HG03066 (cell line): ENCODE data around the gene HDAC11.

Source experiments
- ATAC-seq: cut with Tn5 transposase; IDR thresholded peaks from one replicate; pipeline ENCODE4 v1.9.1; 2021; ENCODE audit warnings: low read depth; ENCODE audit not compliant: unreplicated experiment

Gene HDAC11

GRCh38 chr3:13539671-13540070, 59.6 kb downstream of the HDAC11 start:
- no peak for ATAC-seq

- ATAC-seq = no peak
These were observed 60.3 kb downstream of the HDAC11 start for GRCh38 chr3:13540297-13540995.

DNA sequence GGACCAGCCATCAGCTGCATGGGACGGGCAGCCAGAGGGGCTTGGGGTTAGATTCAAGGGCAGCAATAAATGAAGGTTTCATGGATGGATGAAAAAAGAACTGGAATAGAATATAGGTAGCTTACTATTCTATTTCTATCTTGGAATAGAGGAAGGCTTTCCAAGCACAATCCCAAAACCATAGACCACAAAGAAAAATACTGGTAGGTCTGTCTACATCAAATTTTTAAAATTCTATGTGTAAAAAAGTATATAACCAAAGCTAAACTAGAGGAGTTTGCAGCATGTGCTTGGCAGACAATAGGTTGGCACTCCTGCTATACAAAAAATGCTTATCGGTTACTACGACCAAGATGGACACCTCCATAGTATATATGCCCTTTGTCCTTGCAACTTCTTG, 61.6 kb downstream of the HDAC11 start:
- no peak for ATAC-seq

DNA sequence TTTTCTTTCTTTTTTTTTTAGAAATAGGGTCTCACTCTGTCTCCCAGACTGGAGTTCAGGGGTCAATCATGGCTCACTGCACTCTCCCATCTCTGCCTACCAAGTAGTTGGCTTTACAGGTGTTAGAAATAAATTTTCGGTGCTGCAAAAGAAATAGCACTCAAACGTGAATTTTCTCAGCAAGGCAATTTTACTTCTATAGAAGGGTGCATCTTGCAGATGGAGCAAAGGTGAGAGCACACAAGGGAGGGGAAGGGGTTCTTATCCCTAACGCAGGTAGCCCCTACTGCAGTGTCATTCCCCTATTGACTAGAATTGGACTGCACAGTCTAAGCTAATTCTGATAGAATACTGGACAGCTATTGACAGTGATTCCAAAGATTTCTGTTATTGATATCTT, 62.0 kb downstream of the HDAC11 start:
- ATAC-seq = no peak

GRCh38 chr3:13543253-13543652, 63.1 kb downstream of the HDAC11 start:
- ATAC-seq = no peak

GRCh38 chr3:13544293-13544831, 64.3 kb downstream of the HDAC11 start:
- ATAC-seq = no peak

GRCh38 chr3:13544951-13545651, 65.0 kb downstream of the HDAC11 start:
- no peak for ATAC-seq

DNA sequence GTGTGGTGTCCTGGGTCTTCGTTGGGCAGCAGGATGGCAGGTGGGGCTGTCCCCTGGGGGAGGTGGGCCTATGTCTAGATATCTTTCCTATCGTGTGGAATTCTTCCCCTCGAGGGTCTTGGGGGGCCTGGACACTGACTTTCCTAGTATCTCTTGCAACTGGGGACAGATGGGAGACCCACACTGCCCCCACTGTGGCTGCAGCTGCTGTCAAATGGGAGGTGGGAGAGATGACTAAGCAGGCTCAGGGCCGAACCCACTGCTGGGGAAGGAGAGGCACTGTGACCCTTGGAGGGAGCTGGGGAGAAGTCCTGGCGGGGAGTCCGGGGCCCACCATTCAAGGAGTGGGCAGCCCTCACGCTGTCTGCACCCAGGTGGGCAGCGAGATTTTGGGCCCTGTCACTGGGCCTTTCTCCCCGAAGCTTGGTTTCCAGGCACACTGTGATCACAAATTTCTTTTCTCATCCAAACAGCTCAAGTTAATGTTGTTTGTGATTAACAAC, 65.9 kb downstream of the HDAC11 start:
- ATAC-seq = no peak

DNA sequence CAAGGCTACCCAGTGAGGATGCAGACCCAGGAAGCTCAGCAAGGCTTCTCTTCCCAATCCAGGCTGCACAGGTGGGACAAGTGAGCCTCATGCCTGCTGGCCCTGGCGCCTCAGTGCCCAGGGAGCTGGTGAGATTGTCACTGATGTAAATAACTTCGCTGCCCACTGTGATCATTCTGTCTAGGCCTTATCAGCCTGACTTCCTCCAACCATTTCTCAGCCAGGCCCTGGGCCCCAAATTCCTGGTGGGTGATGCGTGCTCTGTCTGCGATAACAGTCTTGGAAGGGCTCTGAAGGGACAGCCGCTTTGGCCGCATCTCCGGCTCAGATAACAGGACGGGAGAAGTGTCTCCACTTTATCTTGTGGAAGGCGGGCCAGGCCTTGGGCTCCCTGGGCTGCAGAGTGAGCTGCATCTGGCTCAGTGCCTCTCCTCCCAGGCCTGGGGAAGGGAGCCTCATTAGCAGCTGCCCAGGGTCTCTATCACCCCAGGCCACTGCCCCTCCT, 66.6 kb downstream of the HDAC11 start:
- ATAC-seq = no peak

DNA sequence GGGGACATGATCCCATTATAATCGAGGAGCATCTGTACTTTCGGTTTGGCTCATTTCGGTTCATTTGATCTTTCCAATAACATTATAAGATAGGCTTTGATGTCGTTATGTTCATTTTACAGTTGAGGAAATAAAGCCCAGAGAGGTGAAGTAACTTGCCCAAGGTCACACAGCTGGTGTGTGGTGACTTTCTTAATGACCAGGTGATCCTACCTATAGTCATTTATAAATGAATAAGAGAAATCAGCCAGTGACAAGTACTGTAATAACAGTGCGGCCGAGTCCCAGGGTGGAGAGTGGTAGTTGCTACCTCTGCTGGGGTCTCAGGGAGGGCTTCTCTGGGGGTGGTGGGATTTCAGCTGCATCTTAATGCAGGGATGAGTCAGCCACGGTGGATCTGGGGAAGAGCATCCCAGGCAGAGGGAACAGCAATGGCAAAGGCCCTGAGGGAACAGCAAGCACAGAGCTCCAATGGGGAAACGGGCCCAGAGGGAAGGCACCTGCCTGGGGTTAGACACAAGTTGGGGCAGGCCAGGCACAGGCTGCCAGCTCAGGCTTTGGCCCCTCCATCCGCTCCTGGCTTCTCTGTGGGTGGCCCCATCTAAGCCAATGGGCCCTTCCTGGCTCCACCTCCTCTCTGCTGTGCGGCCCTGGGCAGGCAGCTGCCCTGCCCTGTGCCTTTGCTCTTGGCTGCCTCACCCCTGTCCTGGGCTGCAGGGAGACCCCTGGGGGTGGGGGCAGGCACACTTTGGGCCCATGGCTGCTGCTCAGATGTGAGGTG, 67.7 kb downstream of the HDAC11 start:
- ATAC-seq = no peak

DNA sequence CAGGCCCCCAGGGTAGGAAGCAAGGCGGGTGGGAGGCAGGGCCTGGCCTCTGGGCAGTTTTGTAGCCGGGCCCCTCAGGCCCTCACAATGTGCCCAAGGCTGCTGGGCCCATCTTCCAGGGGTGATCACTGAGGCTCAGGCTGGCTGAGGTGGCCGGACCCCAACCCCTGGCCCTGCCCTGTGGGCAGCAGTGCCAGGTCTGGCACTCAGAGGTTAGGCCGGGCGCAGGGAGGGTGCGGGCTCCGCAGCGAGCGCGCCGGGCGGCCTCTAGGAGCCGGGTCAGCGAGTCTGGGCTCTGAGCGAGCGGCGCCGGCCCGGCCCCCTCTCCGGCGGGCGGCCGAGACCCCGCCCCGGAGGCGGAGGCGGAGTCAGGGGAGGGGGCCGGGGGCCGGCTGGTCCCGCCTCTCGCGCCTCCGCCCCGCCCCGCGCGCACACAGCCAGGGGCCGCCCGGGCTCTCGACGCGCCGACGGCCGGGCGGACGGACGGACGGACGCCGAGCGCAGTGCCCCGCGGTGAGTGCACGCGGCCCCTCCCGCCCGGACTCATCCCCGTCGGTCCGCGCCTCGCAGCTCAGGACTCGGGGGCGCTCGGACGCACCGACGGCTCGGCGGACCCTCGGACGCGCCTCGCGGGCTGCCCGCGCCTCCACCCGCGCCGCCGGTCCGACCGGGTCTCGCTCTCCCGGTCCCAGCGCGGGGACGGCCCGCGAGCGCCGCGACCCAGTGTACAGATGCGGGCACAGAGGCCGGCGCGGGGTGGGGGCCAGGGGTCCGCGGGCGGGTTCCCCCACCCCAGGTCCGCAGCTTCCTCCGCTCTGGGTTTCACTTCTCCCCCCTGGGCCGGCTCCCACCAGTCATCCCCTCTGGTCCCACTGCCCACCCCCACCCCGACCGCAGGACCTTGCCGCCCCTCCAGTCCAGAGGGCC, 68.9 kb downstream of the HDAC11 start, which contains the start of gene FBLN2:
FBLN2 (plus strand) TSS at position 430 of the 927 bp plus-strand sequence. CDS start 21,231 bp downstream, outside the sequence.
- ATAC-seq = no peak

DNA sequence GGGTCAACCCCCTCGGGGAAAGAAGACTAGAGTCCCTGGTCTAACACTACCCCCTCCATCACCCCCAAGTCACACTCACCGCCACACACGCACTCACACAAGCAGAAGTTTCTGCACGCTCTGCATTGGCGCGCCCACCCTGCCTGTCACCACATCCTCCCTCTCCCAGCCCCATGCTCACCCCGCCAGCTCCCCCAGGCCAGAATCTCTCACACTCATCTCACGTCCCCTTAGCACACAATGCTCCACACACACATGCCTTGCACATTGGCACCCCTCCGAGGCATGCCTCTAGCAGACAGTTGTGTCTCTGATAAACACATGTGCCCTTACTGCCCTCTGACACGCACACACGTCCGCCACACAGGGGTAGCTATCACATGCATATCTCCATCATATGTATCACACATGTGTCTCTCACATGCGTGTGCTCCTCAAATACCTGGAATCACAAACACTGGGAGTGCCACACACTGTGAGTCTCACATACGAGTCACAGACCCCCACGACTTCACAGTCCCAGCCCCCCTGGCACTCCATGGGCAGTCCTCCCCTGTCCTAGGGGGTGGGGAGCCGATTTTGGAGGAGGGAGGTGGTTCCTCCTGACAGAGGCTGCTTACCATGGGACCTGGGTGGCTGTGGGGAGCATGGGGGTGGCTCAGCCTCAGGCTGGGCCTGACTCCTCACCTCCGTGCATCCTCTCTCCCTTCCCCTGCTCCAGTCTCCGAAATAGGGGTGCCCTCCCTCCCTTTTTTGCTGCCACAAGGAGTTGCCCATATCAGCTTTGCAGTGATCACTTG, 69.7 kb downstream of the HDAC11 start:
- ATAC-seq = no peak

DNA sequence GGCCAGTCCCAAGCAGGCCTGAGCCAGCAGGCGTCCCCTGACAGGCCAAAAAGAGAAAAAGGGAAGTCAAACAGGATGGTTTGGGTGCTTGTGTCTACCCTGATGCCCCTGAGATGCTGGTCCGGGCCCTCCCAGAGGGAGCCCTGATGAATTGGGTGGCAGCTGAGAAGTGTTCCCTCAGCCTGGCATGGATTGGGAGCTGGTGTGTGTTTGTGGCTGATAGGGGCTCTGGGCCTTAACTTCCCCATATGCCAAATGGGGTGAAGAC, 70.3 kb downstream of the HDAC11 start:
- no peak for ATAC-seq

- ATAC-seq = no peak
These were observed 70.8 kb downstream of the HDAC11 start for GRCh38 chr3:13550791-13551360.

DNA sequence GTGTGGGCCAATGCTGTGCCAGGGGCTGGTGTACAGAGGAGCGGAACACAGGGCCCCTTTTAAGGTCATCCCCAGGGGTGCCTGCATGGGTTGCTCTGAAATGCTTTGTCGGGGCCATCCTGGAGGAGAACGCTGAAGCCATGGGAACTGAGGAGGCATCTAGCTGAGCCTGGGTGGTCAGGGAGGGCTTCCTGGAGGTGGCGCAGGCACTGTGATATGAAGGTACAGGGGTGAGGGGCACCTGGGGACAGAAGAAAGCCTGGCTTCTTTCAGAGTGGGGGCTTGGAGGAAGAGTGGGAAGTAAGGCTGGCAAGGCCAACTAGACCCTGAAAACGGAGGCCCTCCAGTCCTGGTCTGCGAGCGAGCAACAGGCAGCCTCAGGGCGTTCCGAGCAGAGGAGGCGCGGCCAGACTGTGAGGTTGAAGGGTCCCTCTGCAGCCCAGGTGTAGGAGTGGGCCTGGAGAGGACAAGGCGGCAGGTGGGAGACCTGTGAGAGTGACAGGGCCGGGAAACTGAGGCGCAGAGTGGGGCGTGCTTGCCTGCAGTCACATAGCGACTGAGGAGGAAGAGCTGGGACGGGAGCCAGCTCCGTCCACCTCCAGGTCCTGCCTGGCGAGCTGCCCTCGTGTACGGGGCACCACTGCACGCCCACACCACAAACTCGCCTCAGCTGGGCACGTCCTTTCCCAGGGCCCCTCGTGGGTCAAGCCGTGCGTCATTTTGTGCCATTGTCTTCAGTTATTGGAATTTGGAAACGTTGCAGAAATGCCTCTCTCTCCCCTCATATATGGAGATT, 72.9 kb downstream of the HDAC11 start:
- no peak for ATAC-seq

- no peak for ATAC-seq
These were observed 73.6 kb downstream of the HDAC11 start for GRCh38 chr3:13553686-13554085.

GRCh38 chr3:13555753-13556152, 75.6 kb downstream of the HDAC11 start:
- no peak for ATAC-seq
